GM23338 (cell line): ENCODE measurements around the gene TMEM256.

Experiments
- CREB1 ChIP-seq: fragments of 250-450 bp; sonication (Bioruptor Pico); IDR thresholded peaks from 2 replicates; pipeline ENCODE4 v1.5.0; 2020; ENCODE audit warnings: low read depth, mild to moderate bottlenecking, moderate library complexity
- EZH2 ChIP-seq: fragments of 200-600 bp; sonication (generic); IDR thresholded peaks from one replicate; pipeline ENCODE4 v1.8.0; 2017; ENCODE audit warnings: antibody characterized with exemption, mild to moderate bottlenecking, low read depth; ENCODE audit not compliant: unreplicated experiment
- EZH2phosphoT487 ChIP-seq: fragments of 200-600 bp; sonication (generic); IDR thresholded peaks from one replicate; pipeline ENCODE4 v1.8.1; 2018; ENCODE audit warnings: antibody characterized with exemption; ENCODE audit not compliant: unreplicated experiment
- JUNB ChIP-seq: IDR thresholded peaks from one replicate; pipeline ENCODE4 v1.6.1; 2016; ENCODE audit warnings: antibody characterized with exemption; ENCODE audit not compliant: unreplicated experiment
- NANOG ChIP-seq: IDR thresholded peaks from 2 replicates; pipeline ENCODE4 v1.6.1; 2016; ENCODE audit warnings: antibody characterized with exemption, borderline replicate concordance
- POLR2AphosphoS5 ChIP-seq: IDR thresholded peaks from 2 replicates; pipeline ENCODE4 v1.6.1; 2016; ENCODE audit warnings: antibody characterized with exemption, low read depth
- REST ChIP-seq: IDR thresholded peaks from one replicate; pipeline ENCODE4 v1.6.1; 2018; ENCODE audit warnings: antibody characterized with exemption; ENCODE audit not compliant: unreplicated experiment
- STAT1 ChIP-seq: IDR thresholded peaks from one replicate; pipeline ENCODE4 v1.6.1; 2016; ENCODE audit warnings: antibody characterized with exemption; ENCODE audit not compliant: unreplicated experiment
- ZNF114 ChIP-seq: fragments of 250-450 bp; sonication (Bioruptor Pico); IDR thresholded peaks from 2 replicates; pipeline ENCODE4 v1.5.0; 2020; ENCODE audit warnings: mild to moderate bottlenecking, moderate library complexity
- ZNF331 ChIP-seq: fragments of 250-450 bp; sonication (Bioruptor Pico); IDR thresholded peaks from 2 replicates; pipeline ENCODE4 v1.5.0; 2020; ENCODE audit warnings: low read depth, mild to moderate bottlenecking, moderate library complexity
- ZNF462 ChIP-seq: fragments of 250-450 bp; sonication (Bioruptor Pico); IDR thresholded peaks from 2 replicates; pipeline ENCODE4 v1.5.0; 2020; ENCODE audit warnings: mild to moderate bottlenecking, moderate library complexity
- TF ChIP-seq, protein P1 (sequence below), 2 experiments: fragments of 200-600 bp in 1 of 2; sonication (generic) in 1 of 2; conservative IDR thresholded peaks; 2 replicates each; pipeline versions ENCODE4 v1.5.1 to v1.6.1; 2016 to 2017; ENCODE audit warnings: antibody characterized with exemption in 2 of 2, low read depth in 2 of 2, mild to moderate bottlenecking in 2 of 2, moderate library complexity in 1 of 2
- TF ChIP-seq, protein P2 (sequence below): IDR thresholded peaks from 2 replicates; pipeline ENCODE4 v1.6.1; 2016; ENCODE audit warnings: antibody characterized with exemption

DNA sequence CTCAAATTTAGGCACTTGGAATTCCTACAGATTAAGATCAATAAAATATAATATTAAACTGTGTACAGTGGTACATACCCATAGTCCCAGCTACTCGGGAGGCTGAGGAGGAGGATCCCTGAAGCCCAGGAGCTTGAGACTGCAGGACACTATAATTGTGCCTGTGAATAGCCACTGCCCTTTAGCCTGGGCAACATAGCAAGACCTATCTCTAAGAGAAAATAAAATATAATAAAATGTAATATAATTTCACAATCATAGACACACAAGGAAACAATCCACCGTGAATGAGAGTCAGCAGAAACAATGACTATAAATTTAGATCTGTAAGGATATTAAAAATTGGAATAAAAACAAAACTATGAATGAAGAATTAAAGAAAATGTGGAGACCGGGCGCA is 33.0 kb downstream of the TMEM256 start:
- no peak for TF ChIP-seq CREB1 (CRISPR knock-in tag)
- TF ChIP-seq POLR2AphosphoS5 = no peak
- TF ChIP-seq EZH2 = no peak
- TF ChIP-seq, protein P1, sequence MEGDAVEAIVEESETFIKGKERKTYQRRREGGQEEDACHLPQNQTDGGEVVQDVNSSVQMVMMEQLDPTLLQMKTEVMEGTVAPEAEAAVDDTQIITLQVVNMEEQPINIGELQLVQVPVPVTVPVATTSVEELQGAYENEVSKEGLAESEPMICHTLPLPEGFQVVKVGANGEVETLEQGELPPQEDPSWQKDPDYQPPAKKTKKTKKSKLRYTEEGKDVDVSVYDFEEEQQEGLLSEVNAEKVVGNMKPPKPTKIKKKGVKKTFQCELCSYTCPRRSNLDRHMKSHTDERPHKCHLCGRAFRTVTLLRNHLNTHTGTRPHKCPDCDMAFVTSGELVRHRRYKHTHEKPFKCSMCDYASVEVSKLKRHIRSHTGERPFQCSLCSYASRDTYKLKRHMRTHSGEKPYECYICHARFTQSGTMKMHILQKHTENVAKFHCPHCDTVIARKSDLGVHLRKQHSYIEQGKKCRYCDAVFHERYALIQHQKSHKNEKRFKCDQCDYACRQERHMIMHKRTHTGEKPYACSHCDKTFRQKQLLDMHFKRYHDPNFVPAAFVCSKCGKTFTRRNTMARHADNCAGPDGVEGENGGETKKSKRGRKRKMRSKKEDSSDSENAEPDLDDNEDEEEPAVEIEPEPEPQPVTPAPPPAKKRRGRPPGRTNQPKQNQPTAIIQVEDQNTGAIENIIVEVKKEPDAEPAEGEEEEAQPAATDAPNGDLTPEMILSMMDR (conservative IDR thresholded peaks at IDR 0.05; ENCODE audit: low read depth in 2 of 2) = no peak
- TF ChIP-seq REST = no peak
- TF ChIP-seq EZH2phosphoT487 = no peak
- no peak for TF ChIP-seq JUNB
- no peak for TF ChIP-seq ZNF331 (CRISPR knock-in tag)
- TF ChIP-seq ZNF462 (CRISPR knock-in tag) = no peak
- TF ChIP-seq, protein P2, sequence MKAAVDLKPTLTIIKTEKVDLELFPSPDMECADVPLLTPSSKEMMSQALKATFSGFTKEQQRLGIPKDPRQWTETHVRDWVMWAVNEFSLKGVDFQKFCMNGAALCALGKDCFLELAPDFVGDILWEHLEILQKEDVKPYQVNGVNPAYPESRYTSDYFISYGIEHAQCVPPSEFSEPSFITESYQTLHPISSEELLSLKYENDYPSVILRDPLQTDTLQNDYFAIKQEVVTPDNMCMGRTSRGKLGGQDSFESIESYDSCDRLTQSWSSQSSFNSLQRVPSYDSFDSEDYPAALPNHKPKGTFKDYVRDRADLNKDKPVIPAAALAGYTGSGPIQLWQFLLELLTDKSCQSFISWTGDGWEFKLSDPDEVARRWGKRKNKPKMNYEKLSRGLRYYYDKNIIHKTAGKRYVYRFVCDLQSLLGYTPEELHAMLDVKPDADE = no peak
- no peak for TF ChIP-seq NANOG
- no peak for TF ChIP-seq ZNF114 (CRISPR knock-in tag)
- TF ChIP-seq STAT1 = no peak
